ENCODE data around the gene VHLL.

- TF ChIP-seq POLR2A (IDR thresholded peaks at IDR 0.05; ENCODE audit: low read depth, low read length) (no peak), POLR2AphosphoS5 (IDR thresholded peaks at IDR 0.05; ENCODE audit: low read depth, low read length) (no peak), TAF1 (IDR thresholded peaks at IDR 0.05; ENCODE audit: low read depth, low read length) (no peak), SPI1 (IDR thresholded peaks at IDR 0.05; ENCODE audit: low read depth, low read length) (no peak), POU2F2 (IDR thresholded peaks at IDR 0.05; ENCODE audit: low read depth, low read length) (no peak)
Observed at GRCh38 chr1:156298852-156299357, at the start of gene VHLL.
